H1 (cell line): Measurements from ENCODE around the gene GALNT18. TPM values are rescaled to one million over a fixed set of nuclear protein-coding genes. Genes with fewer than 3 reads are reported as not detected.

Experiments used
- CTCF ChIA-PET: fragments of 300-600 bp; sonication (Branson Sonifier 250); formaldehyde crosslinking; loops from one replicate; lab custom pipeline; 2021; ENCODE audit not compliant: partially characterized antibody; lab: Charles Lee
- POLR2A ChIA-PET: fragments of 300-600 bp; sonication (Branson Sonifier 250); formaldehyde crosslinking; loops from one replicate; lab custom pipeline; 2021; ENCODE audit warnings: inconsistent platforms; ENCODE audit not compliant: partially characterized antibody; lab: Charles Lee
- DNase-seq, 2 experiments: peaks; one replicate each; pipeline versions ENCODE4 v3.0.0 to v3.0.0-alpha.2; 2010 to 2022; ENCODE audit warnings: low spot score in 2 of 2, low read depth in 1 of 2, mixed read lengths in 1 of 2
- FAIRE-seq: peaks from 2 replicates; lab custom pipeline; 2011; peaks lifted over from hg19 to GRCh38; lab: Jason Lieb, UNC
- H2AFZ ChIP-seq: 2 replicates; pipeline ENCODE4 v1.8.1; 2012; ENCODE audit warnings: low read length, inconsistent platforms
- H2AK5ac ChIP-seq: 2 replicates; pipeline ENCODE4 v1.6.1; 2013; ENCODE audit warnings: low read depth, low read length
- H2BK120ac ChIP-seq: replicated peaks from 2 replicates; pipeline ENCODE3; 2013; ENCODE audit warnings: low read depth, low read length, inconsistent platforms
- H2BK12ac ChIP-seq: 2 replicates; pipeline ENCODE4 v1.6.1; 2013; ENCODE audit warnings: low read depth, low read length
- H2BK15ac ChIP-seq: 2 replicates; pipeline ENCODE4 v1.6.1; 2013; ENCODE audit warnings: low read length
- H2BK20ac ChIP-seq: 2 replicates; pipeline ENCODE4 v1.6.1; 2013; ENCODE audit warnings: low read length
- H2BK5ac ChIP-seq: 2 replicates; pipeline ENCODE4 v1.6.1; 2013; ENCODE audit warnings: low read depth, low read length
- H3K14ac ChIP-seq: 2 replicates; pipeline ENCODE4 v1.6.1; 2013; ENCODE audit warnings: inconsistent platforms; ENCODE audit not compliant: insufficient read length
- H3K18ac ChIP-seq: 2 replicates; pipeline ENCODE4 v1.6.1; 2013; ENCODE audit warnings: low read length; ENCODE audit errors: extremely low read depth
- H3K23ac ChIP-seq: 2 replicates; pipeline ENCODE4 v1.6.1; 2013; ENCODE audit warnings: inconsistent platforms; ENCODE audit not compliant: insufficient read length
- H3K23me2 ChIP-seq: 2 replicates; pipeline ENCODE4 v1.6.1; 2013; ENCODE audit warnings: low read depth, low read length
- H3K27ac ChIP-seq: 2 replicates; pipeline ENCODE4 v1.6.1; 2011; ENCODE audit warnings: low read depth, low read length, inconsistent platforms
- H3K27me3 ChIP-seq, 4 experiments: replicated peaks in 1 of 4; 1 replicate in 1 of 4; 2 replicates in 3 of 4; pipeline versions ENCODE4 v1.6.1 to v1.8.1; 2011 to 2013; ENCODE audit warnings: low read length in 3 of 4, mild to moderate bottlenecking in 3 of 4, inconsistent platforms in 2 of 4, mixed read lengths in 2 of 4, moderate library complexity in 1 of 4; ENCODE audit not compliant: control insufficient read depth in 3 of 4, insufficient read depth in 3 of 4; ENCODE audit errors: extremely low read depth in 1 of 4
- H3K36me3 ChIP-seq, 4 experiments: 2 replicates each; pipeline versions ENCODE4 v1.6.1 to v1.8.1; 2011 to 2013; ENCODE audit warnings: mild to moderate bottlenecking in 4 of 4, low read length in 3 of 4, moderate library complexity in 2 of 4, control low read depth in 1 of 4, inconsistent platforms in 1 of 4; ENCODE audit not compliant: insufficient read depth in 4 of 4, control insufficient read depth in 2 of 4
- H3K4ac ChIP-seq: replicated peaks from 2 replicates; pipeline ENCODE3; 2013; ENCODE audit warnings: low read length, low read depth, mixed read lengths, inconsistent platforms; ENCODE audit not compliant: insufficient read length
- H3K4me1 ChIP-seq, 4 experiments: replicated peaks in 1 of 4; 1 replicate in 1 of 4; 2 replicates in 3 of 4; pipeline versions ENCODE4 v1.6.1 to v1.8.1; 2011 to 2013; ENCODE audit warnings: low read length in 3 of 4, inconsistent platforms in 2 of 4, mixed read lengths in 1 of 4; ENCODE audit not compliant: insufficient read depth in 4 of 4, control insufficient read depth in 3 of 4
- H3K4me2 ChIP-seq, 2 experiments: 2 replicates each; pipeline versions ENCODE4 v1.6.1 to v1.8.1; 2011 to 2013; ENCODE audit warnings: low read depth in 2 of 2, low read length in 2 of 2, control low read depth in 1 of 2, inconsistent platforms in 1 of 2, mild to moderate bottlenecking in 1 of 2; ENCODE audit not compliant: insufficient read depth in 1 of 2
- H3K4me3 ChIP-seq, 4 experiments: fragments of 200-600, 300-600 bp in 1 of 4; sonication (generic), shearing (Covaris generic), sonication (Bioruptor Twin) in 1 of 4; 2 replicates each; pipeline versions ENCODE4 v1.5.1 to v1.8.1; 2011 to 2016; ENCODE audit warnings: low read length in 4 of 4, low read depth in 3 of 4, control low read depth in 2 of 4, inconsistent platforms in 2 of 4, mild to moderate bottlenecking in 2 of 4, mixed read lengths in 1 of 4, moderate library complexity in 1 of 4; ENCODE audit not compliant: insufficient read depth in 2 of 4; ENCODE audit errors: extremely low read depth in 1 of 4
- H3K56ac ChIP-seq: replicated peaks from 2 replicates; pipeline ENCODE3; 2013; ENCODE audit warnings: low read depth, mild to moderate bottlenecking, mixed read lengths, low read length, inconsistent platforms; ENCODE audit not compliant: insufficient read length
- H3K79me1 ChIP-seq: 2 replicates; pipeline ENCODE4 v1.6.1; 2013; ENCODE audit warnings: low read depth, low read length, control low read depth
- H3K79me2 ChIP-seq, 2 experiments: 2 replicates each; pipeline versions ENCODE4 v1.6.1 to v1.8.1; 2012 to 2013; ENCODE audit warnings: low read length in 2 of 2, mild to moderate bottlenecking in 2 of 2, inconsistent platforms in 1 of 2; ENCODE audit not compliant: insufficient read depth in 2 of 2, control insufficient read depth in 1 of 2
- H3K9ac ChIP-seq, 4 experiments: replicated peaks in 1 of 4; 1 replicate in 1 of 4; 2 replicates in 3 of 4; pipeline versions ENCODE4 v1.6.1 to v1.8.1; 2011 to 2013; ENCODE audit warnings: low read depth in 3 of 4, low read length in 3 of 4, control low read depth in 2 of 4, mild to moderate bottlenecking in 2 of 4, moderate library complexity in 2 of 4, inconsistent platforms in 1 of 4; ENCODE audit errors: extremely low read depth in 1 of 4
- H3K9me3 ChIP-seq, 2 experiments: 2 replicates each; pipeline versions ENCODE4 v1.6.1 to v1.8.1; 2012 to 2013; ENCODE audit warnings: mild to moderate bottlenecking in 2 of 2, moderate library complexity in 2 of 2, control low read depth in 1 of 2, inconsistent platforms in 1 of 2, low read depth in 1 of 2, low read length in 1 of 2, mixed read lengths in 1 of 2; ENCODE audit not compliant: insufficient read depth in 2 of 2
- H4K20me1 ChIP-seq, 2 experiments: replicated peaks in 1 of 2; 2 replicates each; pipeline versions ENCODE3 to v1.8.1; 2011 to 2013; ENCODE audit warnings: inconsistent platforms in 2 of 2, low read length in 2 of 2, mild to moderate bottlenecking in 1 of 2; ENCODE audit not compliant: insufficient read depth in 2 of 2, control insufficient read depth in 1 of 2
- H4K5ac ChIP-seq: 2 replicates; pipeline ENCODE4 v1.6.1; 2013; ENCODE audit warnings: low read length, low read depth, mixed read lengths, inconsistent platforms; ENCODE audit not compliant: insufficient read length
- H4K8ac ChIP-seq: 2 replicates; pipeline ENCODE4 v1.8.0; 2013; ENCODE audit warnings: mild to moderate bottlenecking, moderate library complexity, low read length, inconsistent platforms; ENCODE audit not compliant: insufficient read depth; ENCODE audit errors: extremely low read depth
- H4K91ac ChIP-seq: replicated peaks from 2 replicates; pipeline ENCODE3; 2013; ENCODE audit warnings: low read length, mixed read lengths, inconsistent platforms; ENCODE audit not compliant: insufficient read length
- RFX5 ChIP-seq: IDR thresholded peaks from 2 replicates; pipeline ENCODE4 v1.6.1; 2011; ENCODE audit warnings: low read depth, low read length, improper control_type of control experiment, borderline replicate concordance
- WGBS, 2 experiments: shearing (Covaris generic) in 1 of 2; methylation state at CpG; one replicate each; pipeline versions ENCODE4 v1.1.6 to v1.1.7; 2013 to 2015; ENCODE audit warnings: low lambda C conversion rate in 2 of 2, mixed read lengths in 2 of 2, inconsistent platforms in 1 of 2, low coverage in 1 of 2, missing lambda C conversion rate in 1 of 2; ENCODE audit not compliant: insufficient replicate concordance in 2 of 2, insufficient coverage in 1 of 2, insufficient read length in 1 of 2; ENCODE audit errors: extremely low coverage in 1 of 2, missing lambda C conversion rate in 1 of 2; 5-methylcytosine and 5-hydroxymethylcytosine counted together
- polyA plus RNA-seq, 7 experiments: library from polyadenylated mRNA; depleted of rRNA in 3 of 7; stranded (reverse) in 5 of 7; unstranded in 2 of 7; fragments of >200 nt in 5 of 7; fragments of 200-250 nt in 2 of 7; gene quantifications; 1 replicate in 5 of 7; 2 replicates in 1 of 7; 4 replicates in 1 of 7; pipeline versions ENCODE4 v1.2.1 to v1.2.3, GENCODE V29; 2011 to 2013; ENCODE audit warnings: missing spikeins in 2 of 7, mixed read lengths in 2 of 7
- total RNA-seq: library from RNA; stranded (reverse); fragmentation: NEBNext Ultra II Directional; extraction: Animal tissue kit (Norgen Biotek cat#: 25700); gene quantifications from 2 replicates; pipeline ENCODE4 v1.2.1, GENCODE V29; 2021

GALNT18 gene
- total and polyA plus RNA-seq, 2 of the 8 experiments (the other 6 are each of a cell fraction or from before 2014, with no cell fraction given): 6.0 to 9.4 TPM

DNA sequence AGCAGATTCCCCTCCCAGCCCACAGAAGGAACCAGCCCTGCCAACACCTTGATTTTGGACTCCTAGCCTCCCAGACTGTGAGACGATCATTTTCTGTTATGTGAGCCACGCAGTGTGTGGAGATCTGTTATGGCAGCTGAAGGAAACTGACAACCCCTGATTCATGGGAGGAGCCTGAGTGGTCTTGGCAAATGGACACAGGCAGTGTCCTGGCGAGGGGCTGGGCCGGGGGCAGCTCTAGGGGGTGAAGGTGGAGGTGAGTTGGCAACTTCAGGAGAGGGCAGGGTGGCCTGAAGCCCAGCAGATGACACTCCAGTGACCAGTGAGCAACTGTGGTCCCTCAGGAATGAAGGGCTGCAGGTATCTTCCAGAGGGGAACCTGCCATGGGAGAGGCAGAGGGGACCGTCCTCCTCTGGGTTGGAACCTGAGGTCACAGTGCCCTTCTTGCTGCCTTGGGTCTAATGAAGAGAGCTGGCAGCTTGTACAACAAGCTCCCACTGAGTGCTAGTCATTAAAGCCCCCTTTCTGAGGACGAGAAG is 351.5 kb downstream of the GALNT18 start:
- no peak overlapping the region for H3K9ac ChIP-seq
- H2AFZ ChIP-seq: no peak overlapping the region
- H3K79me1 ChIP-seq: no peaks in the 10 kb centered on the region
- H4K20me1 ChIP-seq: no peaks in the 10 kb centered on the region
- H3K23ac ChIP-seq: no peak overlapping the region
- H3K27me3 ChIP-seq: no peaks in the 10 kb centered on the region
- H3K4me3 ChIP-seq: no peak overlapping the region
- no peaks in the 10 kb centered on the region for H3K79me2 ChIP-seq
- no peak for FAIRE-seq
- H3K23me2 ChIP-seq: no peaks in the 10 kb centered on the region
- H3K14ac ChIP-seq: no peak overlapping the region
- POLR2A ChIA-PET: no interaction called here
- WGBS, 2 experiments: 87% methylated on average over 5 of the region's 6 CpGs; no CpG with 5 or more reads in 1 of the 2 experiments
- H3K9me3 ChIP-seq: no peaks in the 10 kb centered on the region
- H2BK120ac ChIP-seq: no peak overlapping the region
- H2BK5ac ChIP-seq: no peak overlapping the region
- H2BK20ac ChIP-seq: no peak overlapping the region
- CTCF ChIA-PET: interaction anchor here (2.5 kb wide), 1 partner anchor 114 kb away, joined by 10 read pairs; no protein-coding TSS in a partner anchor
- no peak overlapping the region for H4K5ac ChIP-seq
- H3K36me3 ChIP-seq: no peaks in the 10 kb centered on the region; a peak in 1 of 8 replicates
- no peak overlapping the region for H2AK5ac ChIP-seq
- no peak for DNase-seq
- H3K4me1 ChIP-seq: no peaks in the 10 kb centered on the region
- H3K4me2 ChIP-seq: no peak overlapping the region
- no peak overlapping the region for H2BK12ac ChIP-seq
- H2BK15ac ChIP-seq: no peak overlapping the region
- H3K18ac ChIP-seq: peak overlapping the region; percentile 7; the same call in 1 of the 2 replicates
- H3K56ac ChIP-seq: no peak overlapping the region
- H3K27ac ChIP-seq: no peak overlapping the region
- no peak overlapping the region for H4K8ac ChIP-seq
- no peak overlapping the region for H4K91ac ChIP-seq
- no peak overlapping the region for H3K4ac ChIP-seq
- TF ChIP-seq RFX5: no peak
